Esophagus squamous epithelium (tissue), 5 donors: ENCODE measurements around the gene FAM221A. TPM values are rescaled to one million over a fixed set of nuclear protein-coding genes. Genes with fewer than 3 reads are reported as not detected.

Experiments
- DNase-seq: peaks from one replicate; lab custom pipeline; 2025; lab: John Stamatoyannopoulos, UW
- H3K27ac ChIP-seq, 4 donors: fragments of 200-600 bp; sonication (generic); one replicate each; pipeline ENCODE4 v1.5.1; 2016 to 2019; ENCODE audit warnings: mild to moderate bottlenecking in 1 of 4
- H3K27me3 ChIP-seq, 4 donors: fragments of 200-600 bp; sonication (generic); 1 replicate in 3 of 4; 2 replicates in 1 of 4; pipeline versions ENCODE4 v1.5.1 to v1.6.0; 2017 to 2021; ENCODE audit warnings: antibody characterized with exemption in 1 of 4
- H3K36me3 ChIP-seq, 3 donors: fragments of 200-600 bp; sonication (generic); one replicate each; pipeline ENCODE4 v1.5.1; 2016 to 2019
- H3K4me1 ChIP-seq, 3 donors: fragments of 200-600 bp; sonication (generic); one replicate each; pipeline ENCODE4 v1.5.1; 2017 to 2019
- H3K4me3 ChIP-seq, 4 donors: fragments of 200-600 bp; sonication (generic); 1 replicate in 3 of 4; 2 replicates in 1 of 4; pipeline ENCODE4 v1.5.1; 2016 to 2019; ENCODE audit warnings: mild to moderate bottlenecking in 2 of 4, moderate library complexity in 1 of 4
- H3K9me3 ChIP-seq, 3 donors: fragments of 200-600 bp; sonication (generic); one replicate each; pipeline ENCODE4 v1.5.1; 2016 to 2019
- CTCF ChIP-seq, 6 experiments: fragments of 450-650 bp in 4 of 6; fragments of 200-600 bp in 2 of 6; sonication (generic) in 2 of 6; IDR thresholded peaks; one replicate each; pipeline ENCODE4 v1.5.1; 2016 to 2019; ENCODE audit warnings: antibody characterized with exemption in 6 of 6, mild to moderate bottlenecking in 4 of 6, moderate library complexity in 4 of 6
- POLR2A ChIP-seq, 4 donors: fragments of 450-650 bp; IDR thresholded peaks; one replicate each; pipeline ENCODE4 v1.6.1; 2017; ENCODE audit warnings: antibody characterized with exemption in 4 of 4, mild to moderate bottlenecking in 4 of 4, moderate library complexity in 3 of 4
- WGBS, 2 donors: methylation state at CpG; one replicate each; pipeline ENCODE4 v1.1.5; 2018; 5-methylcytosine and 5-hydroxymethylcytosine counted together
- intact Hi-C: fragments of 100-400 bp; cut with DNase I; formaldehyde crosslinking; loops from one replicate; pipeline ENCODE4 v1.15.0; 2022
- total RNA-seq, 4 donors: library from RNA; depleted of rRNA; stranded (reverse); fragments of >200 nt; gene quantifications; one replicate each; pipeline ENCODE4 v1.1.0, GENCODE V29; 2016
- donor health status: DM: yes; HTN: yes; CAD: no.

FAM221A gene
- total RNA-seq, 4 donors from 2014 or later = 4.2 to 17.7 (median 7.7) TPM

- TF ChIP-seq CTCF (IDR thresholded peaks at IDR 0.05) = no peak
- Histone ChIP-seq H3K4me1 (peaks cover 0 to 20% (median 0%) of the 10 kb centered on the region in 3 donors), H3K27ac (peak overlapping the region in 1 of 4 donors; percentile 13), H3K9me3 (no peaks in the 10 kb centered on the region), H3K36me3 (peaks cover 0 to 35% (median 0%) of the 10 kb centered on the region in 3 donors), H3K4me3 (no peak overlapping the region), H3K27me3 (no peaks in the 10 kb centered on the region)
- intact Hi-C loops = loop anchor here (10.0 kb wide), 1 partner anchor 92 kb away; the partner anchor contains the start of gene CCDC126
- whole genome bisulfite sequencing, 2 donors = 56 to 80% methylated on average over 2 of the region's 2 CpGs
- no peak for DNase-seq
Measured at GRCh38 chr7:23687011-23687410, 7.0 kb downstream of the FAM221A start.

GRCh38 chr7:23689165-23689564, 9.2 kb downstream of the FAM221A start:
- no peak for DNase-seq
- TF ChIP-seq POLR2A (IDR thresholded peaks at IDR 0.05) = no peak
- no peak for TF ChIP-seq CTCF (IDR thresholded peaks at IDR 0.05)
- intact Hi-C loops = loop anchor here (10.0 kb wide), 1 partner anchor 94 kb away; the partner anchor contains the start of gene CCDC126
- 86 to 91% methylated on average over 4 of the region's 4 CpGs for WGBS, 2 donors
- H3K36me3 ChIP-seq = peaks cover 0 to 56% (median 0%) of the 10 kb centered on the region in 3 donors
- no peaks in the 10 kb centered on the region for H3K9me3 ChIP-seq
- peaks cover 0 to 18% (median 0%) of the 10 kb centered on the region in 3 donors for H3K4me1 ChIP-seq
- no peaks in the 10 kb centered on the region for H3K27me3 ChIP-seq
- no peak overlapping the region for H3K4me3 ChIP-seq
- H3K27ac ChIP-seq = no peak overlapping the region

GRCh38 chr7:23691320-23691719, 11.3 kb downstream of the FAM221A start:
- Histone ChIP-seq H3K36me3 (peaks cover 0 to 74% (median 0%) of the 10 kb centered on the region in 3 donors), H3K27me3 (no peaks in the 10 kb centered on the region), H3K9me3 (no peaks in the 10 kb centered on the region), H3K4me1 (peaks cover 0 to 2% (median 0%) of the 10 kb centered on the region in 3 donors), H3K4me3 (no peak overlapping the region), H3K27ac (peak overlapping the region in 2 of 4 donors; percentile 57 to 63)
- no peak for DNase-seq
- TF ChIP-seq CTCF (IDR thresholded peaks at IDR 0.05) (no peak), POLR2A (IDR thresholded peaks at IDR 0.05) (no peak)
- intact Hi-C loops = no loop called here
- WGBS, 2 donors = 68 to 83% methylated on average over 4 of the region's 4 CpGs

GRCh38 chr7:23693224-23693623, 13.2 kb downstream of the FAM221A start:
- H3K4me1 ChIP-seq = no peaks in the 10 kb centered on the region
- H3K36me3 ChIP-seq = peaks cover 0 to 76% (median 0%) of the 10 kb centered on the region in 3 donors
- H3K27me3 ChIP-seq = no peaks in the 10 kb centered on the region
- H3K4me3 ChIP-seq = no peak overlapping the region
- H3K9me3 ChIP-seq = no peaks in the 10 kb centered on the region
- intact Hi-C loops = no loop called here
- DNase-seq = no peak
- TF ChIP-seq POLR2A (IDR thresholded peaks at IDR 0.05) (no peak), CTCF (IDR thresholded peaks at IDR 0.05) (no peak)
- no peak overlapping the region for H3K27ac ChIP-seq

GRCh38 chr7:23696916-23697441, 17.0 kb downstream of the FAM221A start:
- H3K27me3 ChIP-seq = no peaks in the 10 kb centered on the region
- H3K36me3 ChIP-seq = peaks cover 0 to 79% (median 0%) of the 10 kb centered on the region in 3 donors
- H3K27ac ChIP-seq = no peak overlapping the region
- TF ChIP-seq POLR2A (IDR thresholded peaks at IDR 0.05) (no peak), CTCF (IDR thresholded peaks at IDR 0.05) (peak; percentile 29 to 65 (median 37))
- WGBS, 2 donors = 20 to 28% methylated on average over 2 to 5 of the region's 7 CpGs
- intact Hi-C loops = no loop called here
- H3K9me3 ChIP-seq = no peaks in the 10 kb centered on the region
- DNase-seq = no peak
- H3K4me3 ChIP-seq = no peak overlapping the region
- H3K4me1 ChIP-seq = no peaks in the 10 kb centered on the region
